Aorta (tissue), 5 donors: Measurements from ENCODE around the gene LRRC8D. TPM values are rescaled to one million over a fixed set of nuclear protein-coding genes. Genes with fewer than 3 reads are reported as not detected.
"Not testable (repeated sequence)": the region's sequence is repeated elsewhere in the genome, so short reads cannot be mapped to it uniquely, and the experiment has no call there.

Experiments
- ATAC-seq: fragments of 200-7000 bp; cut with Tn5 transposase; one replicate; pipeline ENCODE4 v1.9.1; 2022; ENCODE audit warnings: moderate library complexity; ENCODE audit not compliant: low FRiP score
- DNase-seq, 2 donors: peaks; one replicate each; pipeline ENCODE4 v3.0.0-alpha.2; 2020
- H3K27ac ChIP-seq, 2 donors: one replicate each; pipeline ENCODE4 v1.5.1; 2013; ENCODE audit warnings: low read length in 2 of 2, mild to moderate bottlenecking in 2 of 2, moderate library complexity in 2 of 2, control low read depth in 1 of 2, inconsistent platforms in 1 of 2, low read depth in 1 of 2
- H3K27me3 ChIP-seq, 2 donors: one replicate each; pipeline ENCODE4 v1.6.1; 2013; ENCODE audit warnings: control low read depth in 1 of 2, low read length in 1 of 2, mild to moderate bottlenecking in 1 of 2, moderate library complexity in 1 of 2; ENCODE audit not compliant: insufficient read depth in 2 of 2, control insufficient read depth in 1 of 2
- H3K36me3 ChIP-seq, 2 donors: one replicate each; pipeline ENCODE4 v1.6.1; 2013; ENCODE audit warnings: control low read depth in 1 of 2, low read length in 1 of 2, mild to moderate bottlenecking in 1 of 2; ENCODE audit not compliant: insufficient read depth in 2 of 2, control insufficient read depth in 1 of 2
- H3K4me1 ChIP-seq, 2 donors: one replicate each; pipeline ENCODE4 v1.6.1; 2013; ENCODE audit warnings: low read length in 2 of 2, control low read depth in 1 of 2, mild to moderate bottlenecking in 1 of 2, moderate library complexity in 1 of 2; ENCODE audit not compliant: insufficient read depth in 2 of 2, control insufficient read depth in 1 of 2
- H3K4me3 ChIP-seq, 2 donors: one replicate each; pipeline ENCODE4 v1.5.1; 2013; ENCODE audit warnings: low read length in 2 of 2, control low read depth in 1 of 2, mild to moderate bottlenecking in 1 of 2
- H3K9me3 ChIP-seq: one replicate; pipeline ENCODE4 v1.6.1; 2013; ENCODE audit warnings: mild to moderate bottlenecking, low read length; ENCODE audit not compliant: control insufficient read depth
- WGBS, 2 donors: extraction: QIAGEN DNeasy Blood & Tissue Kit; methylation state at CpG; one replicate each; pipeline ENCODE4 v1.1.7; 2013; 5-methylcytosine and 5-hydroxymethylcytosine counted together
- intact Hi-C, 2 donors: fragments of 100-400 bp; cut with DNase I; formaldehyde crosslinking; loops; one replicate each; pipeline versions ENCODE4 v1.14.2 to v1.15.0; 2022
- polyA plus RNA-seq, 2 donors: library from polyadenylated mRNA; stranded (reverse); fragments of 200-250 nt; gene quantifications; one replicate each; pipeline ENCODE4 v1.2.3, GENCODE V29; 2013
- total RNA-seq, 2 donors: library from RNA; stranded (reverse); fragmentation: NEBNext Ultra II Directional; extraction: Animal tissue kit (Norgen Biotek cat#: 25700); gene quantifications; one replicate each; pipeline ENCODE4 v1.2.1, GENCODE V29; 2021
- donor health status: healthy with polysubstance abuse.
- donor health status: Bipolar disorder and iron deficiency.
- donor health status: DM: no; HTN: no; CAD: no.
- donor health status: DM: no; HTN: no; CAD: no.
- donor health status: DM: yes; HTN: yes; CAD: no.

LRRC8D gene
- total and polyA plus RNA-seq, 4 donors: 0.38 to 10.3 (median 4.0) TPM

- no peaks in the 10 kb centered on the region for H3K36me3 ChIP-seq
- H3K27ac ChIP-seq: no peak overlapping the region
- intact Hi-C loops: no loop called here
- H3K9me3 ChIP-seq: no peaks in the 10 kb centered on the region
- ATAC-seq (no peak), DNase-seq (no peak)
- H3K4me3 ChIP-seq: no peak overlapping the region
- H3K4me1 ChIP-seq: no peaks in the 10 kb centered on the region
- 85 to 91% methylated on average over 2 of the region's 2 CpGs for WGBS, 2 donors
- no peaks in the 10 kb centered on the region for H3K27me3 ChIP-seq
These were observed 97.4 kb downstream of the LRRC8D start for GRCh38 chr1:89918127-89918793.

- ATAC-seq (no peak), DNase-seq (no peak)
- Histone ChIP-seq H3K4me1 (no peaks in the 10 kb centered on the region), H3K9me3 (no peaks in the 10 kb centered on the region), H3K27ac (no peak overlapping the region), H3K4me3 (no peak overlapping the region), H3K27me3 (no peaks in the 10 kb centered on the region), H3K36me3 (no peaks in the 10 kb centered on the region)
- intact Hi-C loops: no loop called here
- WGBS, 2 donors: 92% methylated on average over 1 of the region's 1 CpG
These were observed 97.9 kb downstream of the LRRC8D start for GRCh38 chr1:89918794-89919155.

GRCh38 chr1:89919174-89919573 lies 98.3 kb downstream of the LRRC8D start:
- Histone ChIP-seq H3K36me3 (no peaks in the 10 kb centered on the region), H3K27ac (no peak overlapping the region), H3K27me3 (no peaks in the 10 kb centered on the region), H3K9me3 (no peaks in the 10 kb centered on the region), H3K4me1 (no peaks in the 10 kb centered on the region), H3K4me3 (no peak overlapping the region)
- ATAC-seq (no peak), DNase-seq (no peak)
- intact Hi-C loops: no loop called here

- Histone ChIP-seq H3K27me3 (no peaks in the 10 kb centered on the region), H3K9me3 (peaks cover 1% of the 10 kb centered on the region), H3K4me1 (no peaks in the 10 kb centered on the region), H3K4me3 (no peak overlapping the region), H3K36me3 (no peaks in the 10 kb centered on the region), H3K27ac (no peak overlapping the region)
- DNase-seq (no peak), ATAC-seq (no peak)
- intact Hi-C loops: no loop called here
- 94 to 97% methylated on average over 2 of the region's 2 CpGs for WGBS, 2 donors
These were observed 102.1 kb downstream of the LRRC8D start for GRCh38 chr1:89922911-89923310.

- WGBS, 2 donors: 93 to 97% methylated on average over 3 of the region's 3 CpGs
- peaks cover 1% of the 10 kb centered on the region for H3K9me3 ChIP-seq
- H3K36me3 ChIP-seq: no peaks in the 10 kb centered on the region
- no peak overlapping the region for H3K4me3 ChIP-seq
- ATAC-seq (no peak), DNase-seq (no peak)
- intact Hi-C loops: no loop called here
- H3K27me3 ChIP-seq: no peaks in the 10 kb centered on the region
- no peaks in the 10 kb centered on the region for H3K4me1 ChIP-seq
- no peak overlapping the region for H3K27ac ChIP-seq
These were observed 102.7 kb downstream of the LRRC8D start for GRCh38 chr1:89923517-89923916.

- intact Hi-C loops, ATAC-seq: not testable (repeated sequence)
- WGBS, 2 donors: 98 to 100% methylated on average over 1 of the region's 1 CpG
These were observed 103.2 kb downstream of the LRRC8D start for GRCh38 chr1:89924075-89924474.

GRCh38 chr1:89927049-89927448 lies 106.2 kb downstream of the LRRC8D start:
- intact Hi-C loops: no loop called here
- DNase-seq (no peak), ATAC-seq (no peak)
- no peaks in the 10 kb centered on the region for H3K4me1 ChIP-seq
- H3K4me3 ChIP-seq: no peak overlapping the region
- no peaks in the 10 kb centered on the region for H3K36me3 ChIP-seq
- H3K27me3 ChIP-seq: no peaks in the 10 kb centered on the region
- H3K27ac ChIP-seq: no peak overlapping the region
- 89 to 91% methylated on average over 5 of the region's 5 CpGs for WGBS, 2 donors
- peaks cover 1% of the 10 kb centered on the region for H3K9me3 ChIP-seq

More at GRCh38 chr1:89924075-89924474, 103.2 kb downstream of the LRRC8D start:
- not testable (repeated sequence) for DNase-seq, H3K4me3 ChIP-seq, H3K4me1 ChIP-seq, H3K27me3 ChIP-seq, H3K36me3 ChIP-seq, H3K27ac ChIP-seq, H3K9me3 ChIP-seq

GRCh38 chr1:89927478-89927877 lies 106.6 kb downstream of the LRRC8D start:
- WGBS, 2 donors: 80 to 90% methylated on average over 1 of the region's 1 CpG

GRCh38 chr1:89928506-89928905 lies 107.7 kb downstream of the LRRC8D start:
- no peak for ATAC-seq
- H3K4me3 ChIP-seq: no peak overlapping the region

More at GRCh38 chr1:89927478-89927877, 106.6 kb downstream of the LRRC8D start:
- H3K9me3 ChIP-seq: peaks cover 1% of the 10 kb centered on the region
- no peaks in the 10 kb centered on the region for H3K36me3 ChIP-seq
- H3K4me3 ChIP-seq: no peak overlapping the region
- intact Hi-C loops: no loop called here
- no peak for ATAC-seq
- no peaks in the 10 kb centered on the region for H3K4me1 ChIP-seq
- DNase-seq: no peak
- no peak overlapping the region for H3K27ac ChIP-seq
- no peaks in the 10 kb centered on the region for H3K27me3 ChIP-seq

More at GRCh38 chr1:89928506-89928905, 107.7 kb downstream of the LRRC8D start:
- WGBS, 2 donors: 95 to 97% methylated on average over 2 of the region's 2 CpGs
- peaks cover 0 to 2% of the 10 kb centered on the region in 2 donors for H3K36me3 ChIP-seq
- no peaks in the 10 kb centered on the region for H3K4me1 ChIP-seq
- peaks cover 3% of the 10 kb centered on the region for H3K9me3 ChIP-seq
- no peak overlapping the region for H3K27ac ChIP-seq
- H3K27me3 ChIP-seq: no peaks in the 10 kb centered on the region
- intact Hi-C loops: no loop called here
- DNase-seq: no peak
